ENCODE results near the gene LMO3.
A peak's percentile ranks its signal among the peaks of the same experiment; 100 is the strongest.

LMO3 gene

DNA sequence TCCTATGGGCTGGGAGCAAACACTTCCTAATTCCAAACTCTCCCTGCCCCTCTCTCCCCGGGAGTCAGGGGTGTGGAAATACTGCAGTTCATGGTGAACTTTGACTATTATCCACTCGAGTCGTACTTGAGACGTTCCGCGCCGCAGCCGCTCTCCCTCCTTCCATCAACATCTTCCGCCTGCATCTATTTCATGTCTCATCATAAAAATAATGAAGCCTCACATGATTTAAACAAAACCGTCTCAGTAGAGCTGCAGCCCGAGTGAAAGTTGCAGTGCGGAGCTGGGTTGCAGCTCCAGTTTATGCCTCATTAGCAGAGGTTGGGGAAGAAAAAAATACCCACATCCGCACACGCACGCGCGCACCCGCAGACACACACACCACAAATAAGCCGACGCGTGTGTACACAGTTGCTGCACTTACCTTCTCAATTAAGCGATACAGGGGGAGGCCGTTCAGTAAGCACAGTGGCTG is 283 bp downstream of the LMO3 start:
- H4K20me1 ChIP-seq (ENCODE audit: insufficient read depth, low read length) = no peaks in the 10 kb centered on the region
- no peaks in the 10 kb centered on the region for H3K36me3 ChIP-seq (replicated peaks; ENCODE audit: insufficient read depth, low read length)
- no peak overlapping the region; the same call in 1 of the 2 replicates for H3K27ac ChIP-seq (ENCODE audit: low read length)
- H2AFZ ChIP-seq (ENCODE audit: low read length) = peak overlapping the region; percentile 71
- H3K4me3 ChIP-seq (ENCODE audit: low read length) = peak overlapping the region; percentile 64
- H3K4me1 ChIP-seq (ENCODE audit: low read length) = no peaks in the 10 kb centered on the region
- no peaks in the 10 kb centered on the region for H3K79me2 ChIP-seq (ENCODE audit: low read length)
- H3K27me3 ChIP-seq (replicated peaks; ENCODE audit: insufficient read depth, low read length) = no peaks in the 10 kb centered on the region
- H3K9ac ChIP-seq (ENCODE audit: low read length) = peak overlapping the region; percentile 36; the same call in 1 of the 2 replicates
- no peaks in the 10 kb centered on the region for H3K9me2 ChIP-seq (replicated peaks; ENCODE audit: insufficient read depth, low read length)
- H3F3A ChIP-seq (ENCODE audit: insufficient read depth, low read length) = peaks cover 7% of the 10 kb centered on the region
- no peaks in the 10 kb centered on the region for H3K9me3 ChIP-seq (replicated peaks; ENCODE audit: insufficient read depth, low read length)
- peak overlapping the region; percentile 85 for H3K4me2 ChIP-seq (ENCODE audit: low read depth, low read length)
- peak; percentile 55 for DNase-seq
- no peak for TF ChIP-seq EZH2phosphoT487 (IDR thresholded peaks at IDR 0.05; ENCODE audit: low read length)
- TF ChIP-seq, protein P1, sequence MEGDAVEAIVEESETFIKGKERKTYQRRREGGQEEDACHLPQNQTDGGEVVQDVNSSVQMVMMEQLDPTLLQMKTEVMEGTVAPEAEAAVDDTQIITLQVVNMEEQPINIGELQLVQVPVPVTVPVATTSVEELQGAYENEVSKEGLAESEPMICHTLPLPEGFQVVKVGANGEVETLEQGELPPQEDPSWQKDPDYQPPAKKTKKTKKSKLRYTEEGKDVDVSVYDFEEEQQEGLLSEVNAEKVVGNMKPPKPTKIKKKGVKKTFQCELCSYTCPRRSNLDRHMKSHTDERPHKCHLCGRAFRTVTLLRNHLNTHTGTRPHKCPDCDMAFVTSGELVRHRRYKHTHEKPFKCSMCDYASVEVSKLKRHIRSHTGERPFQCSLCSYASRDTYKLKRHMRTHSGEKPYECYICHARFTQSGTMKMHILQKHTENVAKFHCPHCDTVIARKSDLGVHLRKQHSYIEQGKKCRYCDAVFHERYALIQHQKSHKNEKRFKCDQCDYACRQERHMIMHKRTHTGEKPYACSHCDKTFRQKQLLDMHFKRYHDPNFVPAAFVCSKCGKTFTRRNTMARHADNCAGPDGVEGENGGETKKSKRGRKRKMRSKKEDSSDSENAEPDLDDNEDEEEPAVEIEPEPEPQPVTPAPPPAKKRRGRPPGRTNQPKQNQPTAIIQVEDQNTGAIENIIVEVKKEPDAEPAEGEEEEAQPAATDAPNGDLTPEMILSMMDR (IDR thresholded peaks at IDR 0.05; ENCODE audit: low read length) = no peak
- TF ChIP-seq EZH2 (optimal IDR thresholded peaks at IDR 0.05; ENCODE audit: low read depth, low read length) = no peak

DNA sequence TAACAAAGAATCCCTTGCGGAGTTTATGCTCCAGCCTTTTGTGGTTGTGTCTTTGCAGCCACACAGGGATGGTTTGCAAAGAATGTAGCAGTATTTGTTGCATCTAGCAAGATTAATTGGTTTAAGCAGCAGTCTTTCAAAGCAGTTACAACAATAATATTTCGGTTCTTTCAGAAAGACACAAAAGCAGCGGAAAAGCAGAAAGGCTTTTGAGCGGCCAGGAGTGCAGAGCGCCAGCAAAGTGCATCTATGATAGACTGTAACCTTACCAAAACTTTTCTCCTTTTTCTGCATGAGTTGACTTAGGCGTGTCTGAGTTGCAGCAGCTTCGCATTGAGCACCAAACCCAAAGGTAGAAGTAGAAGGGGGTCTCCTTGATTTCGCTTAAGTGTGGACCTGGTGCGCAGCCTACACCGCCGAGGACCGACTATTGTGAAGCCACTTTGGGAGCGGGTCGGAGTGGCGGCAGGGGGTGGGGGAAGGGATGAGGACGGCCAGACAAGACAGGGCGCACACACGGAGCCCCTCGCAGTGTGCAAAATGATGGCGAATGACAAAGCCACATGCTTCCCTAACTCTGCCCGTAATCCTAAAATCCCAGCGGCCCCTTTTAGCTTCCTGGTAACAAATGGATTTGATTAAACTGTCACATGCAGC is 1.2 kb downstream of the LMO3 start:
- Histone ChIP-seq H3K4me2 (ENCODE audit: low read depth, low read length) (no peak overlapping the region), H3K27me3 (replicated peaks; ENCODE audit: insufficient read depth, low read length) (no peaks in the 10 kb centered on the region)

DNA sequence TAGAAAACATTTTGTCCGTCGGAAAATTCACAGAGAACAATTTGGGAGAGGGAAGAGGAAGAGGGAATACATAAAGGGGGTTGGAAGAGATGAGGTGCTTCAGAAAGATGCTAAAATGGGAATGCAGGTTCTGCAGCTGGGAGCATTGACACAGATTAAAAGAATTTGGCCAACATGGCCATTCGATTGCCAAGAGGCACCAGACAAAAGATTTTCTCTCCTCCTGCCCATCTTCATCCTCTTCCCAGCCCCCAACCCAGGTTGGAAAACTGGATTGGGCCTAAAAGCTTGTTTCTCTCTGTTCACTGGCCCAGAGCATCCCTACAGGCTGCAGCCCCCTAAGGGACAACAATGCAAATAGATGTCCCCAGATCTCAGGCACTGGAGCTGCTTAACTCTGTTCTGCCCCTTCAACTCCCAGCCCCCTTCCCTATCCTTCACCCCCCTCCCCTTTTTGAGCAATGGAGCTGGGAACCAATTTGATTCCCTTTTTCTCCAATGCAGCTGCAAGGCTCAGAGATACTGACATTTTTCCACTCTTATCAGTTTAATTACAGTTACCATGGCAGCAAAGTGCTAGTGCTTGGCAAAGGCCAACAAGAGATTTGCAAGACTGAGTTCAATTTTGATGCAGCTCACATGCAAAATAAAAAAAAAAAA is 1.9 kb downstream of the LMO3 start:
- Histone ChIP-seq H3K9me2 (replicated peaks; ENCODE audit: insufficient read depth, low read length) (no peaks in the 10 kb centered on the region), H3K27ac (ENCODE audit: low read length) (no peak overlapping the region), H3K9ac (ENCODE audit: low read length) (no peak overlapping the region), H3K27me3 (replicated peaks; ENCODE audit: insufficient read depth, low read length) (no peaks in the 10 kb centered on the region), H3K36me3 (replicated peaks; ENCODE audit: insufficient read depth, low read length) (no peaks in the 10 kb centered on the region), H4K20me1 (ENCODE audit: insufficient read depth, low read length) (no peaks in the 10 kb centered on the region), H3K4me1 (ENCODE audit: low read length) (no peaks in the 10 kb centered on the region), H3F3A (ENCODE audit: insufficient read depth, low read length) (peaks cover 7% of the 10 kb centered on the region), H3K4me2 (ENCODE audit: low read depth, low read length) (no peak overlapping the region), H2AFZ (ENCODE audit: low read length) (no peak overlapping the region), H3K4me3 (ENCODE audit: low read length) (no peak overlapping the region), H3K79me2 (ENCODE audit: low read length) (no peaks in the 10 kb centered on the region), H3K9me3 (replicated peaks; ENCODE audit: insufficient read depth, low read length) (no peaks in the 10 kb centered on the region)
- DNase-seq = no peak
- TF ChIP-seq EZH2 (optimal IDR thresholded peaks at IDR 0.05; ENCODE audit: low read depth, low read length) (no peak), EZH2phosphoT487 (IDR thresholded peaks at IDR 0.05; ENCODE audit: low read length) (no peak)
- TF ChIP-seq, protein P1 (IDR thresholded peaks at IDR 0.05; ENCODE audit: low read length) = no peak

More for the DNA sequence above, 1.2 kb downstream of the LMO3 start:
- H3K9ac ChIP-seq (ENCODE audit: low read length) = no peak overlapping the region
- no peak overlapping the region for H2AFZ ChIP-seq (ENCODE audit: low read length)
- no peaks in the 10 kb centered on the region for H3K9me2 ChIP-seq (replicated peaks; ENCODE audit: insufficient read depth, low read length)
- no peaks in the 10 kb centered on the region for H3K4me1 ChIP-seq (ENCODE audit: low read length)
- peaks cover 7% of the 10 kb centered on the region for H3F3A ChIP-seq (ENCODE audit: insufficient read depth, low read length)
- no peaks in the 10 kb centered on the region for H3K79me2 ChIP-seq (ENCODE audit: low read length)
- H3K27ac ChIP-seq (ENCODE audit: low read length) = no peak overlapping the region
- no peaks in the 10 kb centered on the region for H4K20me1 ChIP-seq (ENCODE audit: insufficient read depth, low read length)
- H3K4me3 ChIP-seq (ENCODE audit: low read length) = no peak overlapping the region
- TF ChIP-seq EZH2 (optimal IDR thresholded peaks at IDR 0.05; ENCODE audit: low read depth, low read length) (no peak), EZH2phosphoT487 (IDR thresholded peaks at IDR 0.05; ENCODE audit: low read length) (no peak)
- TF ChIP-seq, protein P1 (IDR thresholded peaks at IDR 0.05; ENCODE audit: low read length) = no peak
- H3K36me3 ChIP-seq (replicated peaks; ENCODE audit: insufficient read depth, low read length) = no peaks in the 10 kb centered on the region
- H3K9me3 ChIP-seq (replicated peaks; ENCODE audit: insufficient read depth, low read length) = no peaks in the 10 kb centered on the region
- no peak for DNase-seq

All from MM.1S (cell line).